Stimulated activated CD8-positive, alpha-beta memory T cell treated with anti-CD3 and anti-CD28 coated beads, Interleukin-7, amount 100 ng/mL, for 4 hours (primary cell): ENCODE measurements around the gene CEP72.
"Not testable (repeated sequence)": the region's sequence is repeated elsewhere in the genome, so short reads cannot be mapped to it uniquely, and the experiment has no call there.

Experiments used
- DNase-seq, 2 donors: peaks; one replicate each; pipeline ENCODE4 v3.0.0-alpha.2; 2020; ENCODE audit warnings: low read depth in 2 of 2

CEP72 gene

DNA sequence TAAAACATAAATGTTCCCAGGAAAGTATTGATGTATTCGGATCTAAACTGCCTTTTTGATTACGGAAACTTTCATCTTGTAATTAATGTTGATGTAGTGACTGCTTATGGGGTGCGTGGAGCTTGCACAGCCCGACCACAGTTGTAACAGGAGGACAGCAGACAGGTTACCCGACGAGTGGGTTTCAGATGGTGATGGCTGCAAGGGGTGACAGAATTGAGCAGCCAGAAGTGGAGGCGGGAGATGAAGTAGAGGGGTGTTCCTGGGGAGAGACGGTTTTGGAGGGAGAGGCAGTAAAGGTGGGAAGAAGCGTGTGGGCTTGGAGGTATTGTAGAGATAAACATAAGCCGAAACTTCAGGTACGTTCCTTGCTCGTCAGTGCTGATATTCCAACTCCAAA, 5.8 kb downstream of the CEP72 start:
- DNase-seq: no peak

- no peak for DNase-seq
These were observed 6.3 kb downstream of the CEP72 start for GRCh38 chr5:618450-618849.

- no peak for DNase-seq
These were observed 7.3 kb downstream of the CEP72 start for GRCh38 chr5:619444-619843.

- DNase-seq: no peak
These were observed 8.0 kb downstream of the CEP72 start for GRCh38 chr5:620152-620551.

- no peak for DNase-seq
These were observed 8.5 kb downstream of the CEP72 start for GRCh38 chr5:620586-621180.

DNA sequence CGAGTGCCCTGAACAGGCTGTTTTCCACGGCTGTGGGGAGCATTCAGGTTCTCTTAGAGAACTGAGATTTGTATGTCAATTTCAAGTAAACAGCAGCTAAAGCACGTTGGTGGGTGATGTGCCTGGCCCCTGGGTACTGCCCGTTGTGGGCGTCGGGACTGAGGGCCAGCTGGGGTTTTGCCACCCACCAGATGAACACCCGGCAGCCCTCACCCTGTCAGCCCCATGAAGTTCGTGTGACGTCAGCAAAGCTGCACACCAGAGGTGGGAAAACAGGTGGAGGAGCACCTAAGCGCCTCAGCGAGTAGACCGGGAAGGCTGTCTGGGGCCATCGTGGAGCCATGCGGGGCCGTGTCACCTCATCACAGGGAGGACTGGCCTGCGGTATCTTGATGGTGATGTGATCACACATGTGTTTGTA, 9.2 kb downstream of the CEP72 start:
- DNase-seq: no peak

DNA sequence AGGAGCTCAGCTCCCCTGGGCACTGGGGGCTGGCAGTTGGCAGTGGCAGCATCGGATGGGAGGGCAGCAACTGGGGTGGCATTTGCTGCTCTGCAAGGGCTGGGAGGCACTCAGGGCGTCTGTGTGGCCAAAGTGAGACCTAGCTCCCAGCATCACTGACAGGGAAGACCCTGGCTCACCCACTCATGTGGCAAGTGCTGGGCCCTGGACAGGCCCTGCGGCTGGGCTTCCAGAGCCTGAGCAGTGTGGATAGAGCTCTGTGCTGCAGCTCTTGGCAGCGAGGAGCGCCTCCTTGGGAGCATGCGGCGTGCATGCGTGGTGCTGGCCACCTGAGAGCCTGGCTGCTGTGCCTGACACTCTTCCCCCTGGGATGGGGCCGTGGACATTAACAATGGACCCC, 10.2 kb downstream of the CEP72 start:
- DNase-seq: no peak

DNA sequence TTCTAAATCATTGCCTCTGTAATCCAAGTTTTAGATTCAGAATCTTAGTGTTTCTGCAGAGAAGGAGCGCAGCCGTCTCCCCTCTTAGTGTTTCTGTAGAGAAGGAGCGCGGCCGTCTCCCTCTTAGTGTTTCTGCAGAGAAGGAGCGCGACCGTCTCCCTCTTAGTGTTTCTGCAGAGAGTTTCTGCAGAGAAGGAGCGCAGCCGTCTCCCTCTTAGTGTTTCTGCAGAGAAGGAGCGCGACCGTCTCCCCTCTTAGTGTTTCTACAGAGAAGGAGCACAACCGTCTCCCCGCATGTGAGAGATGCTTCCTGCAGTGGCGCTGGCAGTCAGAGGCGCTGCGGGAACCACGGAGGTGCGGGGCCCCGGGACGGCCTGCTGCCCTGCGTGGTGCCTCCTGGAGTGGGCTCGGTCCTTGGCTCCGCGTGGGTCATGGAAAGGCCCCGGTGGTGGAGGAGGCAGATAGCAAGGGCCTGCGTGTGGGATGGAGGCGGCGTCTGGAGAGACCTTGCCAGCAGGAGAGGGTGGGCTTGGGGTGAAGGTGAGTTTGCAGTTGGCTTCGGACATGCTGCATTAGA, 10.9 kb downstream of the CEP72 start:
- no peak for DNase-seq

GRCh38 chr5:623531-623930, 11.4 kb downstream of the CEP72 start:
- DNase-seq: no peak

DNA sequence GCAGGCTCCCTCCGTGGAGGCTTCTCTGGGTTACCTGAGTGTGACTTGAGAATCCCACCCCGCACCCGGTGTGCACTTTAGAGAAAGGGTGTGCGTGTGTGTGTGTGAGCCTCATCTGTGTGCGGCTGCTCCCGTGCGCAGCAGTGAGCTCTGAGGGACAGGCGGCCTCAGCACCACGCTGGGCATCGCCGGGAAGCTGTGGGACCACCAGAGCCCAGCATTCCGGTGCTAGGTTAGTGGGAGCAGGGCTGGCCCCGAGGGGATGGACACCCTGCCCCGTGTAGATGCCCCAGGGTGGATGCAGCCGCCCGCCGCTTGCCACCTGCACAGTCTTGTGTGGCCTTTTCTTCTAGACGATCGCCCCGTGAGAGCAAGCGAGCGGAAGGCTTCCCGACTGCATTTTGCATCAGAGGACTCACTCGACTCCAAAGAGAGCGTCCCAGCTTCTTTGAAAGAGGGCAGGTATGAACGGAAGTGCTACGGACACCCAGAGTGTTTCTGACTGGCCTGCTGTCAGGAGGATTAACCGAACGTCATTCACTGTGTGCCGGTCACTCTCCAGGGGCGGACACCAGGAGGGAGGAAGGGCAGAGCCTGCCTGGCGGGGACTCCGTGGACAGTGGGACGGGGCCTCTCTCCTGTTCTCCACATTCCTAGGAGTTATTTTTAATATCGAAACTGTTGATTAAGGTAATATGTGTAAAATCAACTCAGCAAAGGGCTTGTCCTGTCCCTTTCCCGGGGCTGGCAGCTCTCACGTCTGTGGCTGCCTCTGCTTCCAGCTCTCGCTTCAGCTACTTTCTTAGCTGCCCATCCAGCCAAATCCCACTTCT, 12.2 kb downstream of the CEP72 start:
- no peak for DNase-seq

DNA sequence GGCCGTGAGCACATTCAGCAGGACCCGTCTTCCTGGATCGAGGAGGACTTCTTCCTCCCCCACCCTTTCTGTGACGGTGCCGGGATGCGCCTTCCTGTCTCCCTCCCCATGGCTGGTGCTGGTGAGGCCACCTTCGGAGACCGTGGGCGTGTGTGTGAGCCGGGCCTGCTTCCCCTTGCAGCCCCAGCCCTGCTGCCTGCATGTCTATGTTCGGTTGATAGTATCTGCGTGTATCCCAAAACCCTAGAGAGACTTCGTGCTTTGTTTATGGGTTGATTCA, 12.8 kb downstream of the CEP72 start:
- DNase-seq: no peak

DNA sequence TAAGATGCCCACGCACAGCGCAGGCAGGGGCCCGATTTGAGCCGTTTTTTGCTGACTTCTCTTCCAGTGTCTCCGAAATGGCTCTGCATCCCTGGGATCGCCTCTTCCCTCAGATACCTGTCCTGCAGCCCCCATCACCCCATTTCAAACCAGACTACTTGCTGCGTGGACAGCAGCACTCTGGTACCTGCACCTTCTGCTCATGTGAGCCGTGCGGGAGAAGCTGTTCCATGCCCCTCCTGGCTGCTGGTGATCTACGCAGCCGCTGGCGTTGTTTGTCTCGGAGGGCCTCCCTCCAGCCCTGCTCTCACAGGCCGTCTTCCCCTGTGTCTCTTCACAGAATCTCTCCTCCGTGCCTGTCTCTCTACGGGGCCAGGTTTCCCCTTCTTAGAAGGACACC, 13.4 kb downstream of the CEP72 start:
- no peak for DNase-seq

DNA sequence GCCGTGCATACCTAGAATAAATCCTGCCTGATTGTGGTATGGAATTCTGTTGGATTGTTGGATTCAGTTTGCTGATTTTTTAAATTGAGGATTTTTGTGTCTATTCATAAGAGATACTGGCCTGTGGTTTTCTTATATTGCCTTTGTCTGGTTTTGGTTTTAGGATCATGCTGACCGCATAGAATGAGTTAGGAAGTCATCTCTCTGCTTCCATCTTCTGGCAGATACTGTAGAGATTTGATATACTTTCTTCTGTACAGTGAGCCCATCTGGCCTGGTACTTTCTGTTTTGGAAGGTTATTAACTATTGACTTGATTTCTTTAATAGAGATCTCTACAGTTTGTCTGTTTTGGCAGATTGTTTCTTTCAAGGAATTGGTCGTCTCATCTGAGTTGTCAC, 14.7 kb downstream of the CEP72 start:
- no peak for DNase-seq

- no peak for DNase-seq
These were observed 15.7 kb downstream of the CEP72 start for GRCh38 chr5:627840-628239.

GRCh38 chr5:628351-629205, 16.4 kb downstream of the CEP72 start:
- DNase-seq: not testable (repeated sequence)

GRCh38 chr5:633501-633955, 21.4 kb downstream of the CEP72 start:
- DNase-seq: no peak

DNA sequence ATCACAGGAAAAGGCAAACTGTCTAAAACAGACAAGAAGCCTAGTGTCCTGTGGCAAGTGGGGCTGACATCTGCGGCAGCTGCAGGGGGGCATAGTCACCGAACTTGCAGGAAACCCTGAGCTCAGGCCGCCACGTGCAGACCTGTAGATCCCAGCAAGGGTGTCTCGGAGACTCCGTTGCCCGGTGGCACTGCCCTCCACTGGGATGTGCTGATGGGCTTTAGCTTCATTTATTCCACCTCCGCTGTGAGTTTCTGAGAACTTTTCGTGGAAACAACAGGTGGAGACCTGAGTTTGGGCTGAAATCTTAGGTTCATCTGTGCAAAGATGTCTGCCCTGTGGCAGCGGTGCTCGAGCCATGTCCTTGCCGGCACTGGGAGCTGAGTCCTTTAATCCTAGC, 22.1 kb downstream of the CEP72 start:
- no peak for DNase-seq

- DNase-seq: no peak
These were observed 23.3 kb downstream of the CEP72 start for GRCh38 chr5:635306-636055.

DNA sequence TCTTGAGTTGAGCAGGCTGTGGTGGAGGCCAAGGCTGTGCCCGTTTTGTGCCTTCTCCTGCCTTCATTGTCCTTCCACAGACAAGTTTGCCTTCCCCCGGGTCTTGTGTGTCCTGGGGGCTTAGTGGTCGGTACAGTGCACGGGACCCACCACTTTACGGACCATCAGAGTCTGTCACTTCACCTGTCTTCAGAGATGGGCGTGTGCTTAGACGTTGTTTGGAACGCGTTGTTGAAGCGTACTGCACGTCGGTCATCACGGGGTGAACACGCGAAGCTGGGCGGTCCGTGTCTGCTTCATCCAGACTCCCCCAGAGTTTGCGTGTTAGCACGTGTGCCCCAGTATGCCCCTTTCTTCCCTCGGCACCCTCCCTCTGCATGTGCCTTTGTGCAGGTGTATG, 24.8 kb downstream of the CEP72 start:
- DNase-seq: no peak

DNA sequence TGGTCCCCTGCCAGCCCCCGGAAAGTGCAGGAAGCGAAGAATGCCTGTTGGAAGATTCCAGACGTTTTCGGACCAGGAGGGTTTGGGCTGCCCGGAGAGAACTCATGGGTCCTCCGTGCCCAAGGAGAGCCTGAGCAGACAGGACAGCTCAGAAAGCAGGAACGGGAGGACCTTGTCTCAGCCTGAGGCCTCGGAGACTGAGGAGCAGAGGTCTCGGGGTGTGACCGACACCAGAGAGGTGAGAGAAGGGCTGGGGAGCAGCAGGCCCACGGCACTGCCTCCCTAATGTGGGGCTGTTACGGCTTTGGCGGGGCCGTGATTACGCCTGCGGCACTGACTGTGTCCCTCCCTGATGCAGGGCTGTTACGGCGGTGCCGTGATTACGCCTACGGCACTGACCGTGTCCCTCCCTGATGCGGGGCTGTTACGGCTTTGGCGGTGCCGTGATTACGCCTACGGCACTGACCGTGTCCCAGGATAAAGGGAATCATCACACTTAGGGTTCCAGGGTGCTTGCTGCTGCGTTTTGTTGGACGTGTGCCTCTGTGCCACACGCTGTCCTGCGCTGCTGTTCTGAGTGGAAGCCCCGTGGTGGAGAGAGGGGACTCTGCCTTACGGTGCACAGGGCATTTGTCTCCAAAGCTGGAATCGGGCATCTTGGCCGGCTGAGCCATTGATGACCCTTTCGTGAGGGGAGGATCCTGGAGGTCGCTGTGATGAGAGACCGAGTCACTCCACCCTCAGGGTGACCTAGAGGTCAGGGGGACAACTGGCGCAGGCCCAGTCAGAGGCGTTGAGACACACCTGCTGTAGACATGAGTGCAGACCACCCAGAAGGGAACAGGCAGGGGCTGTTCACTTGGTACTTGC, 25.7 kb downstream of the CEP72 start:
- DNase-seq: no peak
